ENCODE measurements around the gene EPB41L4B. TPM values are rescaled to one million over a fixed set of nuclear protein-coding genes. Genes with fewer than 3 reads are reported as not detected.
A peak's percentile ranks its signal among the peaks of the same experiment; 100 is the strongest.

Gene EPB41L4B
- total RNA-seq, 1 donor from 2014 or later = 0.41 TPM

DNA sequence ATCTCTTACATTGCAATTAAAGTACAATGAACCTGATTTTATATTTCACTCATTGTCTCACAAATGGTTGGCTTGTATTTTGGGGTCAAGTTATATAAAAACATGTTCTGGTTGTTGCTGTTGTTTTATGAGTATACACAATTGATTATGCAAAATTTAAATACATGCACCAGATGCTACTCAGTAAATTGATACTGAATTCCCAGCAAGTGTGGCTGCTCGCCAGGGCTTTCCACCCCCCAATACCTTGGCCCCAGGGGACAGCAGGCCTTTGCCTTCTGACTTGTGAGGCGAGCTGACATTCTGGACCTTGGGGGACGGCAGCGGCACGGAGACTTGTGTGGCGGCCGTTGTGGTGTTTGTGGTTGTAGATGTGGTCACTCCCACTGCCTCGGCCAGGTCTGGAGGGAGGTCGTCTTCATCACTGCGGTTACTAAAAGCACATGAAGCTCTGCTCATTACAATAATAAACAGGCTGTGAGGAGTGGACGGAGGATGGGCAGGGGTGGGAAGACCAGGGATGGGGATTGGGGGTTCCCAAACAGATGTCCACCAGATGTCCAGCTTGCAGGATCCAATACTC, 126.8 kb downstream of the EPB41L4B start:
- no peaks in the 10 kb centered on the region for H3K36me3 Mint-ChIP-seq (ENCODE audit: low read depth, unreplicated experiment)
- H3K9me3 Mint-ChIP-seq (ENCODE audit: unreplicated experiment) = no peaks in the 10 kb centered on the region
- TF ChIP-seq, protein P1, sequence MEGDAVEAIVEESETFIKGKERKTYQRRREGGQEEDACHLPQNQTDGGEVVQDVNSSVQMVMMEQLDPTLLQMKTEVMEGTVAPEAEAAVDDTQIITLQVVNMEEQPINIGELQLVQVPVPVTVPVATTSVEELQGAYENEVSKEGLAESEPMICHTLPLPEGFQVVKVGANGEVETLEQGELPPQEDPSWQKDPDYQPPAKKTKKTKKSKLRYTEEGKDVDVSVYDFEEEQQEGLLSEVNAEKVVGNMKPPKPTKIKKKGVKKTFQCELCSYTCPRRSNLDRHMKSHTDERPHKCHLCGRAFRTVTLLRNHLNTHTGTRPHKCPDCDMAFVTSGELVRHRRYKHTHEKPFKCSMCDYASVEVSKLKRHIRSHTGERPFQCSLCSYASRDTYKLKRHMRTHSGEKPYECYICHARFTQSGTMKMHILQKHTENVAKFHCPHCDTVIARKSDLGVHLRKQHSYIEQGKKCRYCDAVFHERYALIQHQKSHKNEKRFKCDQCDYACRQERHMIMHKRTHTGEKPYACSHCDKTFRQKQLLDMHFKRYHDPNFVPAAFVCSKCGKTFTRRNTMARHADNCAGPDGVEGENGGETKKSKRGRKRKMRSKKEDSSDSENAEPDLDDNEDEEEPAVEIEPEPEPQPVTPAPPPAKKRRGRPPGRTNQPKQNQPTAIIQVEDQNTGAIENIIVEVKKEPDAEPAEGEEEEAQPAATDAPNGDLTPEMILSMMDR (IDR thresholded peaks at IDR 0.05; ENCODE audit: unreplicated experiment) = no peak
- H3K4me1 Mint-ChIP-seq (ENCODE audit: unreplicated experiment) = peaks cover 4% of the 10 kb centered on the region
- H3K4me3 Mint-ChIP-seq (ENCODE audit: unreplicated experiment) = no peak overlapping the region
- no peak for DNase-seq (ENCODE audit: low spot score)
- H3K27ac Mint-ChIP-seq (ENCODE audit: unreplicated experiment) = no peak overlapping the region
- peaks cover 1% of the 10 kb centered on the region for H3K27me3 Mint-ChIP-seq (ENCODE audit: unreplicated experiment)

DNA sequence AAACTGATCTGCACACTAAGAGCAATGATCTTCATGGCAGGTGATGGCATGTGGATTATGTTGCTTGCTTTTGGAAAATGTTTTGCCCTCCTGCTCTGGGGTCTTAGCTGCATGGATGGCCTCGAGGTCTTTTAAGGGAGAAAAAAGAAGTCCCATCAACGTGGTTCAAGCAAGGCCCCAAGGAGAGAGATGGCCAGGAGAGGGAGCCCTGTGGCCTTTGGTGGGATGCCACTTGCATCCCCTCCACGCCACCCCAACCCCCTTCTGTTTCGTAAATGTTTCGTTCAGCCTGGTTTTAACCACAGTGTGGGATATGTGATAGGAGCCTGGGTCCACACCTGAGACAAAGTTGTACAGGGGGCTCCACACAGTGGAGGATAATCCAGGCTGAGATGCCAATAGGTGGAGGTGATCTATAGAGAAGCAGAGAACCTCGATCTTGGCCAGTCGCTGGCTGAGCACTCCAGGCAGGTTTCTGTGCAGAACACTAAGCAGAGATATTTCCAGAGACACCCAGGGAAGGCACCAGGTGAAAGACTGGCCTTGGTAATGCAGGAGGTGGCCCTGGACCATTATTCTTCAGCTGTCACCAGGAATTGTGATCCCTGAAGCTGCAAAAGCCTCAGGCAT, 128.0 kb downstream of the EPB41L4B start:
- Mint-ChIP-seq H3K4me3 (ENCODE audit: unreplicated experiment) (no peak overlapping the region), H3K4me1 (ENCODE audit: unreplicated experiment) (peaks cover 4% of the 10 kb centered on the region), H3K36me3 (ENCODE audit: low read depth, unreplicated experiment) (no peaks in the 10 kb centered on the region), H3K27me3 (ENCODE audit: unreplicated experiment) (peaks cover 1% of the 10 kb centered on the region), H3K9me3 (ENCODE audit: unreplicated experiment) (no peaks in the 10 kb centered on the region), H3K27ac (ENCODE audit: unreplicated experiment) (no peak overlapping the region)
- DNase-seq (ENCODE audit: low spot score) = peak; percentile 51
- TF ChIP-seq, protein P1 (IDR thresholded peaks at IDR 0.05; ENCODE audit: unreplicated experiment) = no peak

DNA sequence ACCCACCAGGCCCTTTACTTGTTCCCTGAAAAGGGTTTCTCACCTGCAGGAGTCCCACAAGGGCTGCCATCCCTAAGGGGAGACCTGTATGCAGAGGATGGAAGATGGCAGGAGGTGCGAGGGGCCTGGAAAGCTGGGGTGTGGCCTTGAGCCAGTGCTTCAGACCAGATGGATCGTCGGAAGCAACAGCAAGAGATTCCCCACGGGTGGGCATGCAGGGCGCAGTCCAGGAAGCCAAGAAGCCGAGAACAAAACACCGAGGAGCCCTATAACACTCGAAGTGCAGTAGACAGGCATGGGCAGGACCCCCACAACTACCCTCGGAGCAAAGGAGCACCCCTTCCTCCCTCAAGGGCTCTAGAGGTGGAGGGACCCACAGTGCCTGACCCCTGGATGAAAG, 129.1 kb downstream of the EPB41L4B start:
- H3K4me3 Mint-ChIP-seq (ENCODE audit: unreplicated experiment) = no peak overlapping the region
- no peaks in the 10 kb centered on the region for H3K36me3 Mint-ChIP-seq (ENCODE audit: low read depth, unreplicated experiment)
- DNase-seq (ENCODE audit: low spot score) = no peak
- H3K9me3 Mint-ChIP-seq (ENCODE audit: unreplicated experiment) = no peaks in the 10 kb centered on the region
- H3K4me1 Mint-ChIP-seq (ENCODE audit: unreplicated experiment) = peaks cover 4% of the 10 kb centered on the region
- H3K27me3 Mint-ChIP-seq (ENCODE audit: unreplicated experiment) = peaks cover 1% of the 10 kb centered on the region
- H3K27ac Mint-ChIP-seq (ENCODE audit: unreplicated experiment) = no peak overlapping the region
- TF ChIP-seq, protein P1 (IDR thresholded peaks at IDR 0.05; ENCODE audit: unreplicated experiment) = no peak

DNA sequence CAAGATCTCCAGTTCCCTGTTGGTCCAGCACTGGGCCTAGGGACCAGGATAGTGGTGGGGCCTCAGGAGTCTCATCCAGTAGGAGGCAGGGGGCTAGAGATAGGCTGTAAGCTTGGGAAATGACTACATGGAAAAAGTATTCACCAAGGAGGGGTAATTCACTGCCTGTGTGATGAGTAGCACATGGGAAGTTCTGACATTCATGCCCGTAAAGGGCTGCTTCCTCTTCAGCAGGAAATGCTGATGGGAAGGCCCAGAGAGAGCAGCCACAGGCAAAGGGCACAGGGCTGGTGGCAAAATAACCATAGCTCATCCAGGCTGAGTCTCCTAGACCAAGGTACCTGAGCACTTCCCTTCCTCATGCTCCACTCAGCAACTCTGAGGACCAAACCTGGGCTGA, 130.7 kb downstream of the EPB41L4B start:
- H3K27me3 Mint-ChIP-seq (ENCODE audit: unreplicated experiment) = peaks cover 1% of the 10 kb centered on the region
- H3K9me3 Mint-ChIP-seq (ENCODE audit: unreplicated experiment) = no peaks in the 10 kb centered on the region
- H3K36me3 Mint-ChIP-seq (ENCODE audit: low read depth, unreplicated experiment) = no peaks in the 10 kb centered on the region
- H3K4me1 Mint-ChIP-seq (ENCODE audit: unreplicated experiment) = peaks cover 4% of the 10 kb centered on the region
- TF ChIP-seq, protein P1 (IDR thresholded peaks at IDR 0.05; ENCODE audit: unreplicated experiment) = no peak
- H3K27ac Mint-ChIP-seq (ENCODE audit: unreplicated experiment) = no peak overlapping the region
- no peak overlapping the region for H3K4me3 Mint-ChIP-seq (ENCODE audit: unreplicated experiment)
- no peak for DNase-seq (ENCODE audit: low spot score)

DNA sequence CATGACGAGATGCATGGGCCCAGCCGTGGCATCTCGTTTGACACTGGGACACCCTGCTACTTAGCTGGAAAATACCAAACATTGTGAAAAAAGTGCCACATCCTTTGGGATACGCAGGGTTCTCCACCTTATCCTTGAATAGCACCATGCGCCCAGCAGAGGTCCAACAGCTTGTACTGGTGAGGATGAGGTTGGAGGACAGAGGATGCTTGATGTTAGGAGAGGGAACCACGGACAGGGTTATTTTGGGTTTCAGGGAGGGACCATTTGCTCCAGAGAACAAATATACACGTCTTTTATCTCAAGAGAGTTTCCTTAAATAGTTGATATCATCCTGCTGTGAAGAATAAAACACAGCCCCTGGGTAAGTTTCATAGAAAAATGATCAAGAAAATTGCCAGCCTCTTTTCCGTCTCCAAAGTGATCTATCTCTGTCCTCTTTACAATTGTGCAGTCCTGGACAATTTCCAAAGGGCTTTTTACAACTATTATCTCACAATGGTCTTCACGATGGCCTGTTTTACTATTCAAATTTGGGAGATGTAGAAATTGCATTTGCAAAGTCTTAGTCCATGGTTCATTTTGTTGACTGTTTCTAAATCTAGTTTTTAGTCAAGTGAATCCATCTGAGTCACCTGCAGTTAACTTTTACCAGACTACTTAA, 133.9 kb downstream of the EPB41L4B start:
- no peak for DNase-seq (ENCODE audit: low spot score)
- H3K27me3 Mint-ChIP-seq (ENCODE audit: unreplicated experiment) = peaks cover 1% of the 10 kb centered on the region
- no peaks in the 10 kb centered on the region for H3K9me3 Mint-ChIP-seq (ENCODE audit: unreplicated experiment)
- peaks cover 4% of the 10 kb centered on the region for H3K4me1 Mint-ChIP-seq (ENCODE audit: unreplicated experiment)
- H3K27ac Mint-ChIP-seq (ENCODE audit: unreplicated experiment) = no peak overlapping the region
- no peaks in the 10 kb centered on the region for H3K36me3 Mint-ChIP-seq (ENCODE audit: low read depth, unreplicated experiment)
- no peak overlapping the region for H3K4me3 Mint-ChIP-seq (ENCODE audit: unreplicated experiment)
- TF ChIP-seq, protein P1 (IDR thresholded peaks at IDR 0.05; ENCODE audit: unreplicated experiment) = no peak
